Stimulated activated CD4-positive, alpha-beta T cell treated with anti-CD3 and anti-CD28 coated beads, TNF-alpha, amount 100 ng/mL, for 48 hours (primary cell): ENCODE data around the gene NUDT17.

Experiments used
- DNase-seq, 3 donors: peaks; one replicate each; pipeline ENCODE4 v3.0.0-alpha.2; 2020; ENCODE audit warnings: low read depth in 3 of 3

Gene NUDT17

DNA sequence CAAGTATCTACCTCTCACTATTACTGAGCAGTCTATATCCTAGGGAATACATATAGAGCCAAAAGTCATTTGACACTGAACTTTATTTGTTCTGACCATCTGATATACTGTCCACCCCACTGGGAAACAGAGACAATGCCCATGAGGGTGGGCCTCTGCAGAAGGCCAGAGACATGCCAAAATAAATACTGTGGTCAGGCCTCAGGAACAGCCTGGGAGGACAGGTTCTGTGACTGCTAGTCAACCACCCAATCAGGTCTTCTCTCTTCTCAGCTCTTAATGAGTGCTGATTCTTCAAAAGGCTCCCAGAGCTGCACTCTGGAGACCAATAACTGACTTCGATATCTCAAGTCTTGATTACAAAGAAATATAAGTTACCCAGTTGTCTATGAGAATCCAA lies 45.7 kb downstream of the NUDT17 start:
- no peak for DNase-seq

DNA sequence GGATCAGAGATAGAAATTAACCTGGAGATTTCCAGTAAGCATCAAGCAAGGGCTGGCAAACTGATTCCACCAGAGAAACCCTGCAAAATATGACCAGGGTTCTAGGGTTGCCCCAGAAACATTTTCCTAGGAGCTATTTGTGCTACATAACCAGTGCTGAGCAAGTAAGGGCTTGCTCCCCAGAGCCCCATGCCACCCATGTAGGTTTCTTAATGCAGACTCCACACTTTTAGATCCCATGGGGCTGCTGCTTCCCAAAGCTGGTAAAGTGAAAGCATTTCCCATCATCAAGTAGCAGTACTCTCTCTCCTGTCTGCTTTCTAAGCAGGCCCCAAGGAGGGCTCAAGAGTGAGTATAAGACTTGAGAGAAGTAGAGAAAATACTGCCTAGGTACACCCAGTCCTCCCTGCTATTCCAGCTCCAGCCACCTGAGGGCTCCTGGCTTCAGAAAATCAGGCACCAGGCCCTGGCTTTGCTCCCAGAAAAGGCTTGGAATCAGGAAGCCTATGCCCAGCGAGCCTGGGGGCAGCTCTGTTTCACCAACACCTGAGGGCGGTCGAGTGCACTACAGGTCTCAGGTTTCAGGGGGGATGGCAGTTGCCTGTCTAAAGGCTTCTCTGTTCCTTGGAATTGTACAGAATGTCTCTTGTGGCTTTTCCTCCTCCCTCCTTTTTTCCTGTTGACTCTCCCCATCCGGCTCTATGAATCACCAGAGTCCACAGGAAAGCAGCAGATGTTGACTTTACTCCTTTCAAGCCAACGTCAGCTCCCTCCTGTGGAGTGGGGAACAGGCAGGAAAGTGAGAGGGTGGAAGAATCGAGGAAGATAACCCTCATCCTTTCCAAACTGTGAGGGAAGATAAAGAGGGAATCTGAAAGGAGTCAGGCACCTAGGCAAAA lies 46.4 kb downstream of the NUDT17 start:
- peak in 1 of 3 donors; percentile 17 for DNase-seq

DNA sequence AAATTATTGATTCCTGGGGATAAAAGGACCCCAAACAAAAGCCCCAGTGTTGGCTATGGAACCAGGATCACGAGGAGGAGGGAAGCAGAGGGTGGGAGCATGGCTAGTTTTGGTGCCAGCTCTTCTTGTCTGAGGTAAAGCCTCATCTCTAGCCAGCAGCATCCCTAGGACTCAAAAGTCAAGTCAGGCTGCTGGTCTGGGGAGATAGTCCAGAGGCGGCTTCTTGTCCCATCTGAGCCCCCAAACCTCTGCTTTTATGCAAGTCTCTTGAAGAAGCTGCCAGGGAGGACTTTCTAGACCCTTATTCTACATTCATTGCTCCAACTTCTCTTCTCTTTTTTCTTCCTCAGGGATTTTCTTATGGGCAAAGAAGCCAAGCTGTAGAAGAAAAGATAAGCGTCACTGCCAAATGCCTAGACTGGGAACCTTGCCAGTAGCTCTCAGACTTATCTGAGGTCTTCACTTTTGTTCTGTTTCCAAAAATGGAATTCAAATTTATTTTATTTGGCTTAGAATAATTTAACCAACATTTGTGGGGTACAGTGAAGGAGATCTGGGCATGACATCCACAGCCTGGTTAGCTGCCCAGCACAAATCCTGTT lies 47.2 kb downstream of the NUDT17 start:
- DNase-seq = no peak

DNA sequence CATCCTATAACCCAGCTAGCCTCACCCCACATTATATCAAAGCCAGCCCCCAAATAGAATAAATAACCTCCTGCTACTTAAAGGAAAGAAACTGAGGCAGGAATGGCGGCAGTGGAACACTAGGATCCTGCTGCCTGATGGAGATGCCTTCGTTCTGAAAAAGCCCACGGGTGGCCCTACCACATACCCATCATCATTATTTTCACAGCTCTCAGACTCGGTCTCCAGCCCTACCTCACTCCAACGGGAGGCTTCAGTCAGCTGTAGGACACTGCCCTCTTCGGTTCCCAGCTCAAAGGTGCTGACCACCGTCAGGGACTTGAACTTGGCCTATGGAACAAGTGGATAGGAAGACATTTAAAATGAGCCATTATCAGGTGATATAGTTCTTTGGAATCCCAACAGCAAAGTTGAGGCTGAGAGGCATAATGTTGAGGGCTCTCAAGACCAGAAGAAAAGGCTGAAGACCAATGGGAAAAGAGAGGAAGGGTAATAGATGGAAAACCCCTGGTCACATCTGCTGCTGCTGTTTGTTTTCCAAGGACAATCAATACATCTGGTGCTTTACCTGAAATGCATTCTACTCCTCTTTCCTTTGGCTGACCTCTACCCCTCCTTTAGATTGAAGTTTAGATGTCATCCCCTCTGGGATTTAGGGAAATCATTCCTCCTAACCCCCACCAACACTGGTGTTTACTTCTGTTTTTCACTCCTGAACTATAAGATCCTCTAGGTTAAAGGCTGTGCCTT lies 48.1 kb downstream of the NUDT17 start:
- no peak for DNase-seq

DNA sequence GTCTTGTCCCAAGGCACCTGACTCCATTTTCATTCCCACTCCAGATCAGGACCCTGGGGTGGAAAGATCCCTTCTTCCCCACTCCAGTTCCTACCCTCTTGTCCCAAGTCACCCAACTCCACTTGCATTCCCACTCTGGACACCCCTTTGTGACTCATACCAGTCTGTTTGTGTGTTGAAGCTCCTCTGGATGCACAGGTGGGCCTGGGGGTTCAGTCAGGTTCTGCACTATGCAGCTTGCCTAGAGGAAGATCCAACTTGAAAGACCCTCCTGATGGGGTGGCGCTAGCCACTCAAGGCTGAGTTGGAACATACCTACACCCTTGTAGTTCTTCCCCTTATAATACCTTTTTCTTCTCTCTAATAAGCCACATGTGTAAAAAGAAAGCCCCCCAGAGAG lies 50.0 kb downstream of the NUDT17 start:
- DNase-seq = no peak

DNA sequence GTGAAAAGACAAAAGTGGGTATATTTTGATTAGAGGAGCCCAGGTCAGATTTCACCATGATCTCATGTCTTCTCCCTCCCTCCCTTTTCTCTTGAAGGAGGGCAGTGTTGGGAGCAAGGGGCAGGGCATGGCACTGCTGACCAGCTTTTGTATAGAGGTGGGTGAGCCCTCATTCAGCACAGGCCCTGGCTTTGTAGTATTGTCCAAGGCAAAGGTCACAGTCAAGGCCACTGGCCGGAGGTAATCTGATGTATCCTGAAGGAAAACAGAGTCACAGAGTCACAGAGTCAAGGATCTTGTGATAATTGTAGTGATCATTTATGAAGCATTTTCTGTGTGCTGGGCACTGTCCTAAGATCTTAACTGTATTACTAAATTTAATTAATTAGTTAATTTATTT lies 52.5 kb downstream of the NUDT17 start:
- DNase-seq = no peak
